Heart left ventricle (tissue), 13 donors: ENCODE measurements around the gene MYBPH.

ENCODE experiments used
- POLR2A ChIP-seq, 2 donors: fragments of 450-650 bp; IDR thresholded peaks; one replicate each; pipeline ENCODE4 v1.6.1; 2017; ENCODE audit warnings: antibody characterized with exemption in 2 of 2, mild to moderate bottlenecking in 2 of 2, moderate library complexity in 2 of 2
- TF ChIP-seq, protein P1 (sequence below), 12 donors: fragments of 200-600 bp; sonication (generic) in 4 of 12; IDR thresholded peaks; one replicate each; pipeline versions ENCODE4 v1.5.0 to v1.8.0; 2018 to 2022; ENCODE audit warnings: antibody characterized with exemption in 12 of 12, mild to moderate bottlenecking in 5 of 12
- donor health status: ischemic (EF 13 %, LVEDD 7.1; RV severe dilation, severe dysfunction).
- donor health status: DM: no; HTN: yes; CAD: no.
- donor health status: DM: no; HTN: no; CAD: no.
- donor health status: ischemic (EF 25% LVEDD 6.9; RV normal size, moderate dysfunction).
- donor health status: ischemic (EF 25% LVEDD 5.7; RV mildly dilated, moderate dysfunction).
- donor health status: ischemic (EF 35%, LVEDD 5.7; RV mildly dilated, moderate dysfunction).
- donor health status: nonischemic (EF 11% LVEDD 7.7; RV severe dilation, severe dysfunction).
- donor health status: DM: yes; HTN: yes; CAD: no.
- donor health status: PGD.
- donor health status: ischemic (EF 29% LVEDD 5.4; RV normal size, mild dysfunction).
- donor health status: nonischemic (EF 23%, LVEDD 6.1; RV moderate dilation, normal function).

DNA sequence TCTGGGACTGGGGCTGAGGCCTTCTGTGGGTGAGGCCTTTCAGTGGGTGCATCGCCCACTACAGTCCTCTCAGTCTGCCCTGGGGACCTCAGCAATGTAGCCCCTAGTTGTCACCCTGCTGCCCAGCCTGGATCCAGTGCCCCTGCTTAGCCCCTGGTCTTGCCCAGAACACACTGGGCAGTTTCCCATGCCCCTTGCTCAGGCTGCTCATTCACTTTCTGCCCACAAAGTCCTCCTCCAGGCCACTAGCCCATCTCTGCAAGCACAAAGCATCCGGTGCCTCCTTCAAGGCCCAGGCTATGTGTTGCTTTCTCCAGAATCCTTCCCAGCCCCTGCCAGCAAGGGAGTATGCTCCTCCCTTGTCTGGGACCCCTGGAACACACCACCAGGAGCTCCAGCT is 53.5 kb downstream of the MYBPH start:
- TF ChIP-seq, protein P1, sequence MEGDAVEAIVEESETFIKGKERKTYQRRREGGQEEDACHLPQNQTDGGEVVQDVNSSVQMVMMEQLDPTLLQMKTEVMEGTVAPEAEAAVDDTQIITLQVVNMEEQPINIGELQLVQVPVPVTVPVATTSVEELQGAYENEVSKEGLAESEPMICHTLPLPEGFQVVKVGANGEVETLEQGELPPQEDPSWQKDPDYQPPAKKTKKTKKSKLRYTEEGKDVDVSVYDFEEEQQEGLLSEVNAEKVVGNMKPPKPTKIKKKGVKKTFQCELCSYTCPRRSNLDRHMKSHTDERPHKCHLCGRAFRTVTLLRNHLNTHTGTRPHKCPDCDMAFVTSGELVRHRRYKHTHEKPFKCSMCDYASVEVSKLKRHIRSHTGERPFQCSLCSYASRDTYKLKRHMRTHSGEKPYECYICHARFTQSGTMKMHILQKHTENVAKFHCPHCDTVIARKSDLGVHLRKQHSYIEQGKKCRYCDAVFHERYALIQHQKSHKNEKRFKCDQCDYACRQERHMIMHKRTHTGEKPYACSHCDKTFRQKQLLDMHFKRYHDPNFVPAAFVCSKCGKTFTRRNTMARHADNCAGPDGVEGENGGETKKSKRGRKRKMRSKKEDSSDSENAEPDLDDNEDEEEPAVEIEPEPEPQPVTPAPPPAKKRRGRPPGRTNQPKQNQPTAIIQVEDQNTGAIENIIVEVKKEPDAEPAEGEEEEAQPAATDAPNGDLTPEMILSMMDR (IDR thresholded peaks at IDR 0.05): no peak
- no peak for TF ChIP-seq POLR2A (IDR thresholded peaks at IDR 0.05)
